ENCODE results near the gene DNM1L. TPM values are rescaled to one million over a fixed set of nuclear protein-coding genes. Genes with fewer than 3 reads are reported as not detected.

Gene DNM1L
- total RNA-seq, 1 donor from 2014 or later, result 50.9 TPM

DNA sequence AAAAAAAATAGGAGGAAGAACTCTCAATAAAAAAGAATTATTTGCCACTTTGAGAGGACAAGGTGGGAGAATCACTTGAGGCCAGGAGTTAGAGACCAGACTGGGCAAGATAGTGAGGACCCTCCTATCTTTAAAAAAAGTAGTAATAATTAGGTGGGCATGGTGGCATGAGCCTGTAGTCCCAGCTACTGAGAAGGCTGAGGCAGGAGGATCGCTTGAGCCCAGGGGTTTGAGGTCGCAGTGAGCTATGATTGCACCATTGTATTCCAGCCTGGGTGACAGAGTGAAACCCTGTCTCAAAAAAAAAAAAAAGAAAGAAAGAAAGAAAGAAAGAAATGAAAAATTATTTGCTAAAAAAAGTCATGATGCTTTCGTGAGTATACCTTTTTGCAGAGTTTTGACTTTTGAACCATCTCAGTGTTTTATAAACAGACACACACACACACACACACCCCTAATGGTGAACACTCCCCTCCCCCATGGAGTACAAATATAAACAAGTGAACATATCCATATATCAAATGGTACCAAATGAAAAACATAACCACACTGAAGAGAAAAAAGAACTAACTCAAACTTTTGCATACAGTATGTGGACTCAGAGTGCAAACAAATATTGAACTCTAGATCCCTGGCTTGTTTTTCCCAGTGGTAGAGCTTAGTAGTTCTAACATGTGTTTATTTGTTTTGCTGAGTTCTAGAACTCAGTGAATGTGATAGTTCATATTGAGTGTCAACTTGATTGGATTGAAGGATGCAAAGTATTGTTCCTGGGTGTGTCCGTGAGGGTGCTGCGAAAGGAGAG lies 27.7 kb upstream of the DNM1L start:
- H3K4me3 ChIP-seq, result no peak overlapping the region
- no peaks in the 10 kb centered on the region for H3K27me3 ChIP-seq
- TF ChIP-seq, protein P1, sequence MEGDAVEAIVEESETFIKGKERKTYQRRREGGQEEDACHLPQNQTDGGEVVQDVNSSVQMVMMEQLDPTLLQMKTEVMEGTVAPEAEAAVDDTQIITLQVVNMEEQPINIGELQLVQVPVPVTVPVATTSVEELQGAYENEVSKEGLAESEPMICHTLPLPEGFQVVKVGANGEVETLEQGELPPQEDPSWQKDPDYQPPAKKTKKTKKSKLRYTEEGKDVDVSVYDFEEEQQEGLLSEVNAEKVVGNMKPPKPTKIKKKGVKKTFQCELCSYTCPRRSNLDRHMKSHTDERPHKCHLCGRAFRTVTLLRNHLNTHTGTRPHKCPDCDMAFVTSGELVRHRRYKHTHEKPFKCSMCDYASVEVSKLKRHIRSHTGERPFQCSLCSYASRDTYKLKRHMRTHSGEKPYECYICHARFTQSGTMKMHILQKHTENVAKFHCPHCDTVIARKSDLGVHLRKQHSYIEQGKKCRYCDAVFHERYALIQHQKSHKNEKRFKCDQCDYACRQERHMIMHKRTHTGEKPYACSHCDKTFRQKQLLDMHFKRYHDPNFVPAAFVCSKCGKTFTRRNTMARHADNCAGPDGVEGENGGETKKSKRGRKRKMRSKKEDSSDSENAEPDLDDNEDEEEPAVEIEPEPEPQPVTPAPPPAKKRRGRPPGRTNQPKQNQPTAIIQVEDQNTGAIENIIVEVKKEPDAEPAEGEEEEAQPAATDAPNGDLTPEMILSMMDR (IDR thresholded peaks at IDR 0.05), result no peak
- H3K4me1 ChIP-seq, result no peaks in the 10 kb centered on the region
- no peak for DNase-seq (ENCODE audit: low spot score in 2 of 2)
- no peak overlapping the region for H3K27ac ChIP-seq
- intact Hi-C loops (cut with DNase I), result no loop called here
- H3K36me3 ChIP-seq, result peaks cover 0 to under 1% of the 10 kb centered on the region in 2 donors
- H3K9me3 ChIP-seq, result no peaks in the 10 kb centered on the region

DNA sequence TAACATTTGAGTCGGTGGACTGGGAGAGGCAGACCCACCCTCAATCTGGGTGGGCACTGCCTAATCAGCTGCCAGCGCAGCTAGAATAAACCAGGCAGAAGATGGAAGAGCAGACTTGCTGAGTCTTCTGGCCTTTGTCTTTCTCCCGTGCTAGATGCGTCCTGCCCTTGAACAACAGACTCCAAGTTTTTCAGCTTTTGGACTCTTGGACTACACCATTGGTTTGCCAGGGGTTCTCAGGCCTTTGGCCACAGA lies 27.2 kb upstream of the DNM1L start:
- no peaks in the 10 kb centered on the region for H3K4me1 ChIP-seq
- no peaks in the 10 kb centered on the region for H3K9me3 ChIP-seq
- TF ChIP-seq, protein P1 (IDR thresholded peaks at IDR 0.05), result no peak
- no peak for DNase-seq (ENCODE audit: low spot score in 2 of 2)
- no peaks in the 10 kb centered on the region for H3K36me3 ChIP-seq
- H3K4me3 ChIP-seq, result no peak overlapping the region
- no peak overlapping the region for H3K27ac ChIP-seq
- intact Hi-C loops (cut with DNase I), result no loop called here
- H3K27me3 ChIP-seq, result no peaks in the 10 kb centered on the region

DNA sequence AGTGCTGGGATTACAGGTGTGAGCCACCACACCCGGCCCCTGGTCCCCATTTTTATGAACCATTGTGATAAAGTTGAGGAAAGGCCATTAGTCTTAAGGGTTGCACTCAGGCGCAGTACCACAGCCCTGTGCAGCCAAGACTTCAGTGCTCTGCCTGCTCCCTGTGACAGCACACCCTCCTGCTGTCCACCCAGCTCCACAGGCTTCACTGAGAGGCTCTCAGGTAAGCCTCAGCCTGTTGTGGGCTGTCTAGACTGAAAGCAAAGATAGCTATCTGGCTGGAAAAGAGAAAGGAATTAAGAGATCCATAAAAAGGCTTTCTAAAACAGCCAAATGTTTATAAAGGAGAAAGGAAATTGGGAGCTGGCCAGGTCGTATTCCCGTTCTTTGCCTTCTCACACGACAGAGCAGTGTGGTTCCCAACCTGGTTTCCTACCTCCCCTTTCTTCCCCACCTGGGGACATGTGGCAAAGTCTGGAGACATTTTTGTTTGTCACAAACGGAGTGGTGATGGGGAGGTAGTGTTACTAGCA lies 19.1 kb upstream of the DNM1L start:
- H3K4me3 ChIP-seq, result no peak overlapping the region
- TF ChIP-seq, protein P1 (IDR thresholded peaks at IDR 0.05), result no peak
- H3K9me3 ChIP-seq, result no peaks in the 10 kb centered on the region
- DNase-seq (ENCODE audit: low spot score in 2 of 2), result no peak
- no peaks in the 10 kb centered on the region for H3K36me3 ChIP-seq
- H3K27ac ChIP-seq, result no peak overlapping the region
- intact Hi-C loops (cut with DNase I), result loop anchor here (5.0 kb wide), 1 partner anchor 293 kb away; no protein-coding TSS in a partner anchor
- H3K27me3 ChIP-seq, result no peaks in the 10 kb centered on the region
- no peaks in the 10 kb centered on the region for H3K4me1 ChIP-seq

DNA sequence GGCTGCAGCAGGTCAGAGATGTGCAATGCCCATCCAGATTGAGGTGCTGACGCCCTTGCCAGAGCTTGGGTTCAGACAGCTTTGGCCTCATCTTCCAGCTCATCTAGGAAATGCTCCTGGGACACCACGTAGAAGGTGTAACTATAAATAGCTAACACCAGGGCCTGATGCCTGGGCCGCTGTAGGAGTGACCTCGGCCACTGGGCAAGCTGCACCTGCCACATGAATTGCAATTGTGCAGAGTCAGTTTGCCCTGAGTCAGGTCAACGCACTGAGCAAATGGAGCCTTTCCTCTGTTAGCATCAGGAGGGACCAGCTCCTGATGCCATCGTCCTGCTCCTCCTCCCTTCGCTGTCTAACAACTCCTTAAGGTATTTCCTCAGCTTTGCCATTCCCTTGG lies 17.4 kb upstream of the DNM1L start:
- no peaks in the 10 kb centered on the region for H3K9me3 ChIP-seq
- no peaks in the 10 kb centered on the region for H3K4me1 ChIP-seq
- H3K36me3 ChIP-seq, result no peaks in the 10 kb centered on the region
- TF ChIP-seq, protein P1 (IDR thresholded peaks at IDR 0.05), result no peak
- no peaks in the 10 kb centered on the region for H3K27me3 ChIP-seq
- no peak for DNase-seq (ENCODE audit: low spot score in 2 of 2)
- H3K27ac ChIP-seq, result no peak overlapping the region
- intact Hi-C loops (cut with DNase I), result no loop called here
- no peak overlapping the region for H3K4me3 ChIP-seq

DNA sequence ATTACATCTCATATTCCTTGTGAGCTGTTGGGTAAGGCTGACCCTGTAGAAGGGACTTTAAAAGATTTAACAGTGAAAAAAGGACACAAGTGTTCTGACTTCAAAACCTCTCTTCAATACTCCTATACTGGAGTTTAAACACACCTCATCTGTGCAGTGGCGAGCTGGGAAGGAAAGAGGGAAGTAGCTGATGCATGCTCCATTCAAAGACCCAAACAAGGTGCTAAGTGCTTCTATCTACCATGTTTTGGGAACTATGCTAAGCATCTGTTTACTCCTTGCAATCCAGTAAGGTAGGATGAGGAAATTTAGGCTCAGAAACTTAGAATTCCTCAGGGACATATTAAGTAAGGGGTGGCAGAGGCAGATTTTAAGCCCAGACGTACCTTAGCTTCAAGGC lies 16.4 kb upstream of the DNM1L start:
- Histone ChIP-seq H3K27ac (no peak overlapping the region), H3K27me3 (no peaks in the 10 kb centered on the region), H3K9me3 (no peaks in the 10 kb centered on the region), H3K4me1 (no peaks in the 10 kb centered on the region), H3K4me3 (no peak overlapping the region), H3K36me3 (no peaks in the 10 kb centered on the region)
- no peak for DNase-seq (ENCODE audit: low spot score in 2 of 2)
- intact Hi-C loops (cut with DNase I), result no loop called here
- TF ChIP-seq, protein P1 (IDR thresholded peaks at IDR 0.05), result no peak

Measured in ascending aorta (tissue), 2 donors.